ENCODE data around the gene SH3TC1.

GRCh38 chr4:8167815-8168214 lies 31.3 kb upstream of the SH3TC1 start:
- TF ChIP-seq RNF2 (IDR thresholded peaks at IDR 0.05; ENCODE audit: borderline replicate concordance, low read depth, low read length, missing control alignments, poor library complexity, severe bottlenecking) = no peak
- no peak for TF ChIP-seq TAF1 (IDR thresholded peaks at IDR 0.05; ENCODE audit: low read depth, low read length)
- no peak for TF ChIP-seq EP300 (IDR thresholded peaks at IDR 0.05; ENCODE audit: borderline replicate concordance in 1 of 2, low read depth in 2 of 2, low read length in 2 of 2)
- no peak for TF ChIP-seq CTCF (IDR thresholded peaks at IDR 0.05; ENCODE audit: control extremely low read depth in 1 of 3, insufficient read depth in 1 of 3, low read depth in 1 of 3, low read length in 3 of 3)
- TF ChIP-seq EZH2 (IDR thresholded peaks at IDR 0.05; ENCODE audit: low read depth, low read length, severe bottlenecking) = no peak
- no peak for TF ChIP-seq POLR2AphosphoS5 (IDR thresholded peaks at IDR 0.05; ENCODE audit: low read depth, low read length)
- no peak for TF ChIP-seq YY1 (IDR thresholded peaks at IDR 0.05; ENCODE audit: low read depth, low read length)
- no peak for TF ChIP-seq EGR1 (IDR thresholded peaks at IDR 0.05; ENCODE audit: borderline replicate concordance, low read depth, low read length)
- TF ChIP-seq TBP (IDR thresholded peaks at IDR 0.05; ENCODE audit: low read depth, low read length) = no peak
